AG09309 (cell line): Measurements from ENCODE around the gene LYRM9.

Source experiments
- DNase-seq: peaks from one replicate; pipeline ENCODE4 v3.0.0-alpha.2; 2010; ENCODE audit warnings: low read depth
- H3K4me3 ChIP-seq: 2 replicates; pipeline ENCODE4 v1.5.1; 2011; ENCODE audit warnings: mild to moderate bottlenecking, low read depth, low read length, moderate library complexity; ENCODE audit not compliant: control insufficient read depth
- CTCF ChIP-seq: IDR thresholded peaks from 2 replicates; pipeline ENCODE4 v1.5.1; 2011; ENCODE audit warnings: mild to moderate bottlenecking, low read depth, low read length, inconsistent platforms; ENCODE audit not compliant: insufficient read depth, control insufficient read depth; ENCODE audit errors: missing control alignments

Gene LYRM9

GRCh38 chr17:27898096-27898495, 4.9 kb upstream of the LYRM9 start:
- TF ChIP-seq CTCF: no peak
- H3K4me3 ChIP-seq: no peak overlapping the region
- DNase-seq: no peak

GRCh38 chr17:27896701-27897100, 3.5 kb upstream of the LYRM9 start:
- no peak for TF ChIP-seq CTCF
- no peak overlapping the region for H3K4me3 ChIP-seq
- no peak for DNase-seq

- DNase-seq: no peak
- H3K4me3 ChIP-seq: no peak overlapping the region
- TF ChIP-seq CTCF: no peak
Measured at GRCh38 chr17:27895940-27896535, 2.9 kb upstream of the LYRM9 start.

GRCh38 chr17:27895123-27895895, 2.1 kb upstream of the LYRM9 start:
- no peak overlapping the region for H3K4me3 ChIP-seq
- TF ChIP-seq CTCF: no peak
- no peak for DNase-seq

- DNase-seq: no peak
- no peak overlapping the region for H3K4me3 ChIP-seq
- no peak for TF ChIP-seq CTCF
Measured at GRCh38 chr17:27893841-27894503, 807 bp upstream of the LYRM9 start.

GRCh38 chr17:27892542-27892865, 661 bp downstream of the LYRM9 start:
- peak overlapping the region; percentile 57 for H3K4me3 ChIP-seq
- no peak for DNase-seq
- TF ChIP-seq CTCF: no peak
